DMS53 treated with DMSO at 0.1 percent for 48 hours (cell line): Measurements from ENCODE around the gene CAMK2D.

Experiments used
- DNase-seq: peaks from one replicate; lab custom pipeline; 2025; ENCODE audit not compliant: unreplicated experiment; lab: John Stamatoyannopoulos, UW

The CAMK2D gene

DNA sequence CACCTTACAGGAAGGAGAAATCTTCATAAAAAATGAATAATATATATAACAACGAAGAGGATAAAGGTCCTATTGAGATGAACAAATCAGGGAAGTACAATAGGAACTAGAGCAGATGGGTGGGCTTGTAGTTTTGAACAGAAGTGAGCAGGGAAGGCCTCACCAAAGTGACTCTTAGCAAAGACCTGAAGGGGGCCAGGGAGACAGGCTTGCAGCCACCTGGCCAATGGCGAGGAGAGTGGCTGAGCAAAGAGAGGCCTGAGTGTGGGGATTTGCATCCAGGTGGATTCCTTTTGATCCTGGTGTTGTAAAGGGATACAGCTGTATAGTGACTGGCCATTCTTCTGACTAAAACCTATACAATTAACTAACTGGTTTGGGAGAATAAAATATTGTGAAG, 354.1 kb downstream of the CAMK2D start:
- DNase-seq: peak; percentile 65

- DNase-seq: no peak
Measured at GRCh38 chr4:113406723-113407016, 354.9 kb downstream of the CAMK2D start.

DNA sequence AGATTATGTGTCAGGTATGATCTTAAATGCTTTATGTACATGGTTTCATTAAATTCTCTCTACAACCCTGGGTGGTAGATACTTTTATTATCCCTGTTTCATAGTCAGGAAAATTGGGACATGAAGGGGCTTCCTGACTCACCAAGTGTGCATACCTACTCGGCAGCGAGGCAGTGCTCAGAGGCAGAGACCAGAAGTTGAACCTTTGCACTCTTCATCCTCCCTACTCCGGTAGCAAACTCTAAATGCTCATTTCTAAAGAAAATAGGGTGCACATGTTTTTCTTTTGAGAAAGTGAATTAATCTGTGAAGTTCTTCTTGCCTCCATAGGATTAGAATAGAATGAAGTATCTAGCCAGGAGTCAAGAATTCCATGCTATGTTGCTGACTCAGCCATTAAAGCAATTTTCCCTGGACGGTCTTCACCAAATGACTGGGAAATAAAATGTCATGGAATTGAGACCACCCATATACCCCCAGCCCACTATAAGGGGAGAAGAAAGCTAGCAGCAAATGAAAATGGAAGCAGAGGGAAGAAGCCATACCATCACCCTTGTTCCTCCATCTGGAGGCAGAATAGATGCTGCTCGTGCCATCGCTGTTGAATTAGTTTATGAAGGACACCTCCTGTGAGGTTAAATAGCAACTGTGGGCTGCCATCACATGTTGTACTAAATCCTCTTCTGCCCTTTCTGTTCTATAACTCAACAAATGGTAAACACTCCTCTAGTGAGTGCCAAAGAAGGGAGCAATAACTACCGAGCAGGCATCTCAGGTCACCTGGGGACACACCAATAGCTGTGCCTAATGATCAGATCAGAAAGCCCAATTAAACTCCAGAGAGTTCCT, 355.4 kb downstream of the CAMK2D start:
- no peak for DNase-seq

- no peak for DNase-seq
Measured at GRCh38 chr4:113404841-113405240, 356.7 kb downstream of the CAMK2D start.

- no peak for DNase-seq
Measured at GRCh38 chr4:113404167-113404571, 357.4 kb downstream of the CAMK2D start.
